PFSK-1 (cell line): Measurements from ENCODE around the gene C1QC.

Experiments used
- FOXP2 ChIP-seq: optimal IDR thresholded peaks from 2 replicates; pipeline ENCODE3; 2011; ENCODE audit warnings: borderline replicate concordance, control low read depth, inconsistent platforms; ENCODE audit not compliant: insufficient read depth; ENCODE audit errors: extremely low read length, extremely low read depth
- POLR2AphosphoS5 ChIP-seq: IDR thresholded peaks from 2 replicates; pipeline ENCODE4 v1.6.1; 2012; ENCODE audit warnings: low read depth, mild to moderate bottlenecking, control low read depth, low read length, moderate library complexity
- SIN3A ChIP-seq: IDR thresholded peaks from 2 replicates; pipeline ENCODE4 v1.6.1; 2012; ENCODE audit warnings: mild to moderate bottlenecking, low read length, moderate library complexity, borderline replicate concordance; ENCODE audit not compliant: insufficient read depth
- TAF1 ChIP-seq: IDR thresholded peaks from 2 replicates; pipeline ENCODE4 v1.6.1; 2012; ENCODE audit warnings: low read length, control low read depth, borderline replicate concordance; ENCODE audit not compliant: insufficient read depth
- TF ChIP-seq, protein P1 (sequence below), 2 experiments: IDR thresholded peaks; 2 replicates each; pipeline versions ENCODE4 v1.6.1 to v1.8.0; 2011 to 2012; ENCODE audit warnings: low read depth in 2 of 2, low read length in 2 of 2, control low read depth in 1 of 2, inconsistent platforms in 1 of 2, mild to moderate bottlenecking in 1 of 2, moderate library complexity in 1 of 2; ENCODE audit not compliant: insufficient read depth in 1 of 2

The C1QC gene

DNA sequence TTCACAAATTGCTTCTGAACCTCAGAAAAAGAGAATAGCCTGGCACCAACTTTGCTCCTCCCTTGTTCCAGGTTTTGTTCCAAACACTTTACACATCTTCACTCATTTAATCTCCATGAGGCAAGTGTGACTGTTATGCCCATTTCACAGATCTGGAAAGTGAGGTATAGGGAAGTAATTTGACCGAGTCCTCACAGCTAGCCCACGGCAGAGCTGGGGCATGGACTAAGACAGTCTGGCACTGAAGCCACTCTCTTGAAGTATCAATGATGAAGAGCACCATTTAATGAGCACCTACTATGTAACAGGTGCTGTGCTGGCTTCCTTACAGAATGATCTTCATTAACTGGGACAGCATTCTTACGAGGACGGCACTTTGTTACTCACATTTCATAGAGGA, 28.6 kb downstream of the C1QC start:
- no peak for TF ChIP-seq POLR2AphosphoS5
- no peak for TF ChIP-seq SIN3A
- no peak for TF ChIP-seq TAF1
- TF ChIP-seq, protein P1, sequence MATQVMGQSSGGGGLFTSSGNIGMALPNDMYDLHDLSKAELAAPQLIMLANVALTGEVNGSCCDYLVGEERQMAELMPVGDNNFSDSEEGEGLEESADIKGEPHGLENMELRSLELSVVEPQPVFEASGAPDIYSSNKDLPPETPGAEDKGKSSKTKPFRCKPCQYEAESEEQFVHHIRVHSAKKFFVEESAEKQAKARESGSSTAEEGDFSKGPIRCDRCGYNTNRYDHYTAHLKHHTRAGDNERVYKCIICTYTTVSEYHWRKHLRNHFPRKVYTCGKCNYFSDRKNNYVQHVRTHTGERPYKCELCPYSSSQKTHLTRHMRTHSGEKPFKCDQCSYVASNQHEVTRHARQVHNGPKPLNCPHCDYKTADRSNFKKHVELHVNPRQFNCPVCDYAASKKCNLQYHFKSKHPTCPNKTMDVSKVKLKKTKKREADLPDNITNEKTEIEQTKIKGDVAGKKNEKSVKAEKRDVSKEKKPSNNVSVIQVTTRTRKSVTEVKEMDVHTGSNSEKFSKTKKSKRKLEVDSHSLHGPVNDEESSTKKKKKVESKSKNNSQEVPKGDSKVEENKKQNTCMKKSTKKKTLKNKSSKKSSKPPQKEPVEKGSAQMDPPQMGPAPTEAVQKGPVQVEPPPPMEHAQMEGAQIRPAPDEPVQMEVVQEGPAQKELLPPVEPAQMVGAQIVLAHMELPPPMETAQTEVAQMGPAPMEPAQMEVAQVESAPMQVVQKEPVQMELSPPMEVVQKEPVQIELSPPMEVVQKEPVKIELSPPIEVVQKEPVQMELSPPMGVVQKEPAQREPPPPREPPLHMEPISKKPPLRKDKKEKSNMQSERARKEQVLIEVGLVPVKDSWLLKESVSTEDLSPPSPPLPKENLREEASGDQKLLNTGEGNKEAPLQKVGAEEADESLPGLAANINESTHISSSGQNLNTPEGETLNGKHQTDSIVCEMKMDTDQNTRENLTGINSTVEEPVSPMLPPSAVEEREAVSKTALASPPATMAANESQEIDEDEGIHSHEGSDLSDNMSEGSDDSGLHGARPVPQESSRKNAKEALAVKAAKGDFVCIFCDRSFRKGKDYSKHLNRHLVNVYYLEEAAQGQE (IDR thresholded peaks at IDR 0.05; ENCODE audit: insufficient read depth in 1 of 2, low read depth in 2 of 2, low read length in 2 of 2) = no peak
- TF ChIP-seq FOXP2 = no peak

DNA sequence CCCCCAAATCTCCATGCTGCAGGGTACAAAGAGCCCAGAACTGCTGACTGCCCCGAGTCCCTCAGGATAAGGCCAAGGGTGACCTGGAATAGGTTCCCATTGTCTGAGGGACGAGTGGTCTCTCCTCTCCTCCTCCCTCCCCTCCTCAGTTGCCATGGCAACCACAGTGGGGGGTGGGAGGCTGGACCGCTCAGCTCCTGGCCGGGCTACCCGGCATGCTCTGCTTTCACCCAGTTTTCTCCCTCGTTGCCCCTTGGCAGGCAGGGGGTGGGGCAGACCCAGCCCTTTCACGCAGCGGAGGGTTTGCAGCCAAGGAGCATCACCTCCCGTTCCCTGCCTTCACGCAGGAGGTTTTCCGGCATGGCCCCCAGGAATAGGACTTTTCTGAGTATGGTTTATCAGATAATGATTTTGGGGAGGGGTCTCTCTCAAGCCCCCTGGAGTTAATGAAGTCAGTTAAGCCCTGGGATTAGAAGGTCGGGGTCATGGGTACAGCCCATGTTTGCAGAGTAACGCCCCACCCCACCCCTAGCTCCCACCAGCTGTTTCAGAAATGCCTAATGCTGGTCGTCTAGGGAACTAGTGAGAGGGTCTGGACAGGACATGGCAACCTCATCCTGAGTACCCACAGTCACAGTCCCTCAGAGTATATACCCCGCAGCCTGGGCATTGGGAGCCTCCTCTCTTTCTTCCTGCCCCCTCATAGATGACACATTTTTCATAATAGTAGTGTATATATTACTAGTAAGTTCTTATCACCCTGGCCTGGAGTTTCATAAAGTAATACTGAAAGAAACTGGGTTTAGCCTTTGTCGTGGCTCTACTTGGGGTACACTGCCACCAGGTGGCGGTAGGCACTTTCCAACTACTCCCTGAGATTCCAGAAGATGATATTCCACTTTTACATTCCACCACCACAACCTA, 30.3 kb downstream of the C1QC start:
- TF ChIP-seq POLR2AphosphoS5 (no peak), SIN3A (no peak), TAF1 (no peak)

DNA sequence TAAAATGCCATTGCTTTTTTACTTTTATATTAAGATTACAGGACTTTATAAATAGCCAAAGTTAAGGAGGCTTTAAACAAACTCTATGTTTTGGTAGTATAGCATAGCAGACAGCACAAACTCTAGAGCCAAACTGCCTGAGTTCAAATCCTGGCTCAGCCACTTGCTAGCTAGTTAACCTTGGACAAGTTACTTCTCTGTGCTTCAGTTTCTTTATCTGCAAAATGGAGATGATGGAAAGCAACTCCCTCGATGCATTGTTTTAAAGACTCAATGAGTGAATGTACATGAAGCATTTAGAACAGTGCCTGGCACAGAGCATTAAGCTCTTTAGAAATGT, 30.9 kb downstream of the C1QC start:
- TF ChIP-seq POLR2AphosphoS5 = no peak
- no peak for TF ChIP-seq TAF1
- no peak for TF ChIP-seq FOXP2
- TF ChIP-seq SIN3A = no peak
- TF ChIP-seq, protein P1 (IDR thresholded peaks at IDR 0.05; ENCODE audit: insufficient read depth in 1 of 2, low read depth in 2 of 2, low read length in 2 of 2) = no peak

DNA sequence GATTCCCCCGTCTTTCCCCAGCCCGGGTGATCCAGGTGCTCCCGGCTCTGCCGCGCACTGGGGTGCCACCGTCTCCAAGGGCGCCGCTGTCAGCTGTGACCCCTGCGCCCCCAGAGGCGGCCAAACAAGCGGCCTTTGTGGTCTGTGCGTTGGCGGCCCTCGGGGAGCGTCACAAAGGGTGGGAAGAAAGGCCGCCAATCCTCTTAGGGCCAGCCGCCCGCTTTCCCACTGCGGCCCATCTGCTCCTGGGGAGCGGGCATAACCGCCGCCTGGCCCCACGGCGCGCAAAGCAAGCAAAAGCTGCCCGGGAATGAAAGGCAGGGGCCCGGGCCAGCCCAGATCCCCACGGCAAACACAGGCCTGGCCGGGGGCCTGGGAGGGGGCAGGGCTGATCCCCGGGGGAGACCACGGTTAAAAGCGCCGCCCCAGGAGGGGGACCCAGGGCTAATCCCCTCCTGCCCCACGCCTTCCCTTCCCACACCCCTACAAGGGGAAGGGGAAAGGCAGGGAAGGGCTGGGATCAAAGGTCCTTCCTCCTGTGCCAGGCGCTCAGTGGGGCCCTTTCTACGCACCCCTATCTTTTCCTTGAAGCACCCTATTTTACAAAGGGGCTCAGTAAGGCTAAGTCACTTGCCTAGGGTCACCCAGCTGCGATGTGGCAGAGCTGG, 33.6 kb downstream of the C1QC start:
- TF ChIP-seq FOXP2 (no peak), POLR2AphosphoS5 (no peak), TAF1 (no peak), SIN3A (no peak)
- TF ChIP-seq, protein P1 (IDR thresholded peaks at IDR 0.05; ENCODE audit: insufficient read depth in 1 of 2, low read depth in 2 of 2, low read length in 2 of 2) = no peak

DNA sequence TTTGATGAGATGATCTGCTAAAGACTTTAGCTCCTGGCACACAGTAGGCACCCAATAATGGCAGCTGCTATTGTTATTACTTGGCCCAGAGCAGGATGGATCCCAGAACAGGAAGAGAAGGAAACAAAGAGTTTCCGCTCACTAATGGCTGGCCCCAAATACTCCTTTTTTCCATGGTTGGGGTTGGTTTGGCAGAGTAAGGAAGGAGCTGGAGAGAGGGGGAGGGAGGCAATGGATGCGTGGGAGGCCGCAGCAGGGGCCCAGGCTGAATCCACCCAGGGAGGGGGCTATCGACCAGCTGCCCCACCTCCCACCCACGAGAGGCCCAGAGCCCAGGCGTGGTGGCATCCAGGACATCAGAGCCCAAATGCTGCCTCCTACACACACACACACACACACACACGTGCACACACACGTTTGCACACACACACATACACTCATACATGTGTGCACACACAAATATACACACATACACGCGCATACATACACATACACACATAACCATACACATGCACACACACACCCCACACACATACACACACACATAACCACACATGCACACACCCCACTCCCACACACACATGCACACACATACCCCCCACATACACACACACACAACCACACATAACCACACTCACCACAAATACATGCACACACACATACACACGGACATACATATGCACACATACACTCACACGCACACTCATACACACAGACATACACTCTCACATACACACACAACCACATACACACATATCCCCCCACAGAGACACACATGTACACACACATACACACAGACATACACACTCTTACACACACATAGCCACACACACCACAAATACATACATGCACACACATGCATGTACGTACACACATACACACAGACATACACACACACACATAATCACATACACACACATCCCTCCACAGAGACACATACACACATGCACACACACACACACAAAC, 34.8 kb downstream of the C1QC start:
- TF ChIP-seq POLR2AphosphoS5 = no peak
